ENCODE data around the gene SSRP1.

DNA sequence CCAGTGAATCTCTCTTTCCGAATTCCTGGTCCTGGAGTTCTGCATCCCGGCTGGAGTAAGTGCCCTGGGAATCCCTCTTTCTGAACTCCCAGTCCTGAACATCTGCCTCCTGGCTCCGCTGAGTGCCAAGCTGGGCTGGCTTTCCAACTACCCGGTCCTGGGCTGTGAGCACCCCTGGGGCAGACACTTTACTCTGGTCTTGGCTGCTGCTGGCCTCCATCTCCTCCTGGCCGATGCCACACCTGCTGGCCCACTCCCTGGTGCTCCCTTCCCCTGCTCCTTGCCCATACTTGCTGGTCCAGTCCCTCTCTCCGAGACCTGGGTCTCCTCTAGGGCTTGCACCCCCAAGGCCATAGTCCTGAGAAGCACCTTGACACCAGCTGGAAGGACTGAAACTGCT is 25.6 kb downstream of the SSRP1 start:
- no peak for TF ChIP-seq EZH2 (IDR thresholded peaks at IDR 0.05; ENCODE audit: borderline replicate concordance, low read depth, low read length, severe bottlenecking)
- TF ChIP-seq, protein P1, sequence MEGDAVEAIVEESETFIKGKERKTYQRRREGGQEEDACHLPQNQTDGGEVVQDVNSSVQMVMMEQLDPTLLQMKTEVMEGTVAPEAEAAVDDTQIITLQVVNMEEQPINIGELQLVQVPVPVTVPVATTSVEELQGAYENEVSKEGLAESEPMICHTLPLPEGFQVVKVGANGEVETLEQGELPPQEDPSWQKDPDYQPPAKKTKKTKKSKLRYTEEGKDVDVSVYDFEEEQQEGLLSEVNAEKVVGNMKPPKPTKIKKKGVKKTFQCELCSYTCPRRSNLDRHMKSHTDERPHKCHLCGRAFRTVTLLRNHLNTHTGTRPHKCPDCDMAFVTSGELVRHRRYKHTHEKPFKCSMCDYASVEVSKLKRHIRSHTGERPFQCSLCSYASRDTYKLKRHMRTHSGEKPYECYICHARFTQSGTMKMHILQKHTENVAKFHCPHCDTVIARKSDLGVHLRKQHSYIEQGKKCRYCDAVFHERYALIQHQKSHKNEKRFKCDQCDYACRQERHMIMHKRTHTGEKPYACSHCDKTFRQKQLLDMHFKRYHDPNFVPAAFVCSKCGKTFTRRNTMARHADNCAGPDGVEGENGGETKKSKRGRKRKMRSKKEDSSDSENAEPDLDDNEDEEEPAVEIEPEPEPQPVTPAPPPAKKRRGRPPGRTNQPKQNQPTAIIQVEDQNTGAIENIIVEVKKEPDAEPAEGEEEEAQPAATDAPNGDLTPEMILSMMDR (IDR thresholded peaks at IDR 0.05; ENCODE audit: borderline replicate concordance, extremely low read depth, low read length, poor library complexity, severe bottlenecking): no peak
